Osteocyte (in vitro differentiated cells): ENCODE measurements around the gene TSC22D1. TPM values are rescaled to one million over a fixed set of nuclear protein-coding genes. Genes with fewer than 3 reads are reported as not detected.
A peak's percentile ranks its signal among the peaks of the same experiment; 100 is the strongest.
"Not testable (repeated sequence)": the region's sequence is repeated elsewhere in the genome, so short reads cannot be mapped to it uniquely, and the experiment has no call there.

Experiments used
- DNase-seq: peaks from one replicate; pipeline ENCODE4 v3.0.0; 2021; ENCODE audit warnings: mixed read lengths; ENCODE audit not compliant: unreplicated experiment; ENCODE audit errors: extremely low spot score
- H3K27ac Mint-ChIP-seq: one replicate; pipeline ENCODE4 v1.8.0; 2021; ENCODE audit warnings: mild to moderate bottlenecking, mixed read lengths; ENCODE audit not compliant: unreplicated experiment
- H3K27me3 Mint-ChIP-seq: one replicate; pipeline ENCODE4 v1.8.0; 2021; ENCODE audit warnings: mixed read lengths; ENCODE audit not compliant: unreplicated experiment
- H3K36me3 Mint-ChIP-seq: one replicate; pipeline ENCODE4 v1.8.0; 2021; ENCODE audit warnings: mixed read lengths; ENCODE audit not compliant: unreplicated experiment
- H3K4me1 Mint-ChIP-seq: one replicate; pipeline ENCODE4 v1.8.0; 2021; ENCODE audit warnings: mixed read lengths; ENCODE audit not compliant: unreplicated experiment
- H3K4me3 Mint-ChIP-seq: one replicate; pipeline ENCODE4 v1.8.0; 2021; ENCODE audit warnings: mild to moderate bottlenecking, moderate library complexity, mixed read lengths; ENCODE audit not compliant: unreplicated experiment
- H3K9me3 Mint-ChIP-seq: one replicate; pipeline ENCODE4 v1.8.0; 2021; ENCODE audit warnings: mixed read lengths; ENCODE audit not compliant: unreplicated experiment
- CTCF ChIP-seq: fragments of 200-600 bp; sonication (generic); IDR thresholded peaks from 2 replicates; pipeline ENCODE4 v1.5.0; 2021; ENCODE audit warnings: antibody characterized with exemption, mild to moderate bottlenecking, moderate library complexity
- total RNA-seq: library from RNA; stranded (reverse); gene quantifications from 2 replicates; pipeline ENCODE4 v1.2.1, GENCODE V29; 2021

TSC22D1 gene
- total RNA-seq, 1 donor from 2014 or later, result 118 TPM

- no peak for DNase-seq
- peaks cover 37% of the 10 kb centered on the region for H3K36me3 Mint-ChIP-seq
- no peak for TF ChIP-seq CTCF
Observed at GRCh38 chr13:44537248-44537647, 38.9 kb downstream of the TSC22D1 start.

GRCh38 chr13:44523146-44524015 lies 52.7 kb downstream of the TSC22D1 start:
- H3K4me1 Mint-ChIP-seq, result peaks cover 2% of the 10 kb centered on the region
- no peaks in the 10 kb centered on the region for H3K27me3 Mint-ChIP-seq
- H3K36me3 Mint-ChIP-seq, result peaks cover 11% of the 10 kb centered on the region
- DNase-seq, result no peak
- H3K9me3 Mint-ChIP-seq, result no peaks in the 10 kb centered on the region
- no peak overlapping the region for H3K27ac Mint-ChIP-seq
- no peak for TF ChIP-seq CTCF
- H3K4me3 Mint-ChIP-seq, result no peak overlapping the region

More at GRCh38 chr13:44537248-44537647, 38.9 kb downstream of the TSC22D1 start:
- Mint-ChIP-seq H3K4me3 (no peak overlapping the region), H3K27ac (no peak overlapping the region), H3K9me3 (no peaks in the 10 kb centered on the region), H3K4me1 (peaks cover 17% of the 10 kb centered on the region), H3K27me3 (no peaks in the 10 kb centered on the region)

- Mint-ChIP-seq H3K4me1 (peaks cover 1% of the 10 kb centered on the region), H3K36me3 (peaks cover 8% of the 10 kb centered on the region), H3K9me3 (no peaks in the 10 kb centered on the region), H3K4me3 (no peak overlapping the region), H3K27ac (no peak overlapping the region), H3K27me3 (no peaks in the 10 kb centered on the region)
- no peak for TF ChIP-seq CTCF
- no peak for DNase-seq
Observed at GRCh38 chr13:44519642-44520041, 56.5 kb downstream of the TSC22D1 start.

- no peak overlapping the region for H3K4me3 Mint-ChIP-seq
- H3K4me1 Mint-ChIP-seq, result peaks cover 1% of the 10 kb centered on the region
- no peak for TF ChIP-seq CTCF
- H3K9me3 Mint-ChIP-seq, result no peaks in the 10 kb centered on the region
- peak overlapping the region; percentile 21 for H3K27ac Mint-ChIP-seq
- no peak for DNase-seq
- no peaks in the 10 kb centered on the region for H3K27me3 Mint-ChIP-seq
- H3K36me3 Mint-ChIP-seq, result peaks cover 24% of the 10 kb centered on the region
Observed at GRCh38 chr13:44516771-44517170, 59.4 kb downstream of the TSC22D1 start.

DNA sequence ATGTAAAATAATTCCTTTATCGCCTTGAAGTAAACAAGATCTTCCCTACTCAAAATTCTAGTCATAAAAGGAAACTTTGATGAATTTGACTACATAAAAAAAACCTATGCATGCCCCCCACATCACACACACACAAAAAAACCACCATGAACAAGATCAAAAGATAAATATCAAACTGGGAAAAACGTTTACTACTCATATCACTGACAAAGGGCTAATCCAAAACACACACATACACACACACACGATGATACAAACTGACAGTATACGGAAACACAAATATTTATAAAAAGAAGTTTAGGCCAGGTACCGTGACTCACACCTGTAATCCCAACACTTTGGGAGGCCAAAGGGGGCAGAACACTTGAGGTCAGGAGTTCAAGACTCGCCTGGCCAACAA lies 61.9 kb downstream of the TSC22D1 start:
- H3K9me3 Mint-ChIP-seq, result no peaks in the 10 kb centered on the region
- TF ChIP-seq CTCF, result no peak
- H3K27ac Mint-ChIP-seq, result no peak overlapping the region
- peaks cover 23% of the 10 kb centered on the region for H3K36me3 Mint-ChIP-seq
- DNase-seq, result no peak
- no peaks in the 10 kb centered on the region for H3K27me3 Mint-ChIP-seq
- H3K4me3 Mint-ChIP-seq, result no peak overlapping the region
- peaks cover 1% of the 10 kb centered on the region for H3K4me1 Mint-ChIP-seq

DNA sequence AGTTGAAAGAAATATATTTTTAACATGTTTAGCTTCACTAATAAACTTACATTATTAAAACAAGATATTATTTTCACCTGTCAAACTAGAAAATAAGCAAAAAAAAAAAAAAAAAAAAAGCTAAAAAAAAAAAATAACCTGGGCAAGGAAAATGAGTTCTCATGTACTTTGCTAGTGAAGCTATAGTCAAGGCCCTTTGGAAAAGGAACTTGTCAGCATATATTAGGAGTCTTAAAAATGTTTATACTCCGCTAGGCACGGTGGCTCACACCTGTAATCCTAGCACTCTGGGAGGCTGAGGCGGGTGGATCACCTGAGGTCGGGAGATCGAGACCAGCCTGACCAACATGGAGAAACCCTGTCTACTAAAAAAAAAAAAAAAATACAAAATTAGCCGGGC lies 66.3 kb downstream of the TSC22D1 start:
- not testable (repeated sequence) for H3K4me1 Mint-ChIP-seq, H3K9me3 Mint-ChIP-seq, H3K27ac Mint-ChIP-seq, H3K27me3 Mint-ChIP-seq, H3K4me3 Mint-ChIP-seq, DNase-seq
- H3K36me3 Mint-ChIP-seq, result peaks cover 34% of the 10 kb centered on the region
